Measurements from ENCODE around the gene KAZN. TPM values are rescaled to one million over a fixed set of nuclear protein-coding genes. Genes with fewer than 3 reads are reported as not detected.
A peak's percentile ranks its signal among the peaks of the same experiment; 100 is the strongest.

Gene KAZN
- total RNA-seq, 1 donor from 2014 or later, result 33.9 TPM

- ATAC-seq, result no peak
These were observed 297.2 kb downstream of the KAZN start for GRCh38 chr1:14895727-14896126.

GRCh38 chr1:14896381-14897079 lies 298.0 kb downstream of the KAZN start:
- no peak for ATAC-seq

GRCh38 chr1:14897080-14897449 lies 298.6 kb downstream of the KAZN start:
- ATAC-seq, result peak; percentile 27

GRCh38 chr1:14897547-14897946 lies 299.1 kb downstream of the KAZN start:
- ATAC-seq, result no peak

- no peak for ATAC-seq
These were observed 299.6 kb downstream of the KAZN start for GRCh38 chr1:14897997-14898645.

GRCh38 chr1:14899686-14900085 lies 301.2 kb downstream of the KAZN start:
- ATAC-seq, result no peak

- no peak for ATAC-seq
These were observed 303.0 kb downstream of the KAZN start for GRCh38 chr1:14901371-14901954.

- no peak for ATAC-seq
These were observed 305.4 kb downstream of the KAZN start for GRCh38 chr1:14903922-14904321.

- ATAC-seq, result no peak
These were observed 308.2 kb downstream of the KAZN start for GRCh38 chr1:14906665-14907064.

GRCh38 chr1:14907416-14907815 lies 308.9 kb downstream of the KAZN start:
- ATAC-seq, result no peak

GRCh38 chr1:14909273-14909672 lies 310.8 kb downstream of the KAZN start:
- ATAC-seq, result no peak

GRCh38 chr1:14909920-14910460 lies 311.5 kb downstream of the KAZN start:
- no peak for ATAC-seq

GRCh38 chr1:14910984-14911721 lies 312.7 kb downstream of the KAZN start:
- ATAC-seq, result peak; percentile 91

GRCh38 chr1:14912839-14913481 lies 314.5 kb downstream of the KAZN start:
- no peak for ATAC-seq

GRCh38 chr1:14913482-14914177 lies 315.1 kb downstream of the KAZN start:
- peak; percentile 68 for ATAC-seq

- no peak for ATAC-seq
These were observed 316.0 kb downstream of the KAZN start for GRCh38 chr1:14914351-14914988.

GRCh38 chr1:14915356-14916054 lies 317.0 kb downstream of the KAZN start:
- ATAC-seq, result no peak

GRCh38 chr1:14919289-14919688 lies 320.8 kb downstream of the KAZN start:
- no peak for ATAC-seq

GRCh38 chr1:14919751-14920150 lies 321.3 kb downstream of the KAZN start:
- ATAC-seq, result no peak

- peak; percentile 3 for ATAC-seq
These were observed 322.6 kb downstream of the KAZN start for GRCh38 chr1:14921057-14921456.
